Aorta (tissue), 5 donors: Measurements from ENCODE around the gene EEIG1. TPM values are rescaled to one million over a fixed set of nuclear protein-coding genes. Genes with fewer than 3 reads are reported as not detected.

Experiments used
- ATAC-seq: fragments of 200-7000 bp; cut with Tn5 transposase; one replicate; pipeline ENCODE4 v1.9.1; 2022; ENCODE audit warnings: moderate library complexity; ENCODE audit not compliant: low FRiP score
- DNase-seq, 2 donors: peaks; one replicate each; pipeline ENCODE4 v3.0.0-alpha.2; 2020
- H3K27ac ChIP-seq, 2 donors: one replicate each; pipeline ENCODE4 v1.5.1; 2013; ENCODE audit warnings: low read length in 2 of 2, mild to moderate bottlenecking in 2 of 2, moderate library complexity in 2 of 2, control low read depth in 1 of 2, inconsistent platforms in 1 of 2, low read depth in 1 of 2
- H3K27me3 ChIP-seq, 2 donors: one replicate each; pipeline ENCODE4 v1.6.1; 2013; ENCODE audit warnings: control low read depth in 1 of 2, low read length in 1 of 2, mild to moderate bottlenecking in 1 of 2, moderate library complexity in 1 of 2; ENCODE audit not compliant: insufficient read depth in 2 of 2, control insufficient read depth in 1 of 2
- H3K36me3 ChIP-seq, 2 donors: one replicate each; pipeline ENCODE4 v1.6.1; 2013; ENCODE audit warnings: control low read depth in 1 of 2, low read length in 1 of 2, mild to moderate bottlenecking in 1 of 2; ENCODE audit not compliant: insufficient read depth in 2 of 2, control insufficient read depth in 1 of 2
- H3K4me1 ChIP-seq, 2 donors: one replicate each; pipeline ENCODE4 v1.6.1; 2013; ENCODE audit warnings: low read length in 2 of 2, control low read depth in 1 of 2, mild to moderate bottlenecking in 1 of 2, moderate library complexity in 1 of 2; ENCODE audit not compliant: insufficient read depth in 2 of 2, control insufficient read depth in 1 of 2
- H3K4me3 ChIP-seq, 2 donors: one replicate each; pipeline ENCODE4 v1.5.1; 2013; ENCODE audit warnings: low read length in 2 of 2, control low read depth in 1 of 2, mild to moderate bottlenecking in 1 of 2
- H3K9me3 ChIP-seq: one replicate; pipeline ENCODE4 v1.6.1; 2013; ENCODE audit warnings: mild to moderate bottlenecking, low read length; ENCODE audit not compliant: control insufficient read depth
- WGBS, 2 donors: extraction: QIAGEN DNeasy Blood & Tissue Kit; methylation state at CpG; one replicate each; pipeline ENCODE4 v1.1.7; 2013; 5-methylcytosine and 5-hydroxymethylcytosine counted together
- intact Hi-C, 2 donors: fragments of 100-400 bp; cut with DNase I; formaldehyde crosslinking; loops; one replicate each; pipeline versions ENCODE4 v1.14.2 to v1.15.0; 2022
- polyA plus RNA-seq, 2 donors: library from polyadenylated mRNA; stranded (reverse); fragments of 200-250 nt; gene quantifications; one replicate each; pipeline ENCODE4 v1.2.3, GENCODE V29; 2013
- total RNA-seq, 2 donors: library from RNA; stranded (reverse); fragmentation: NEBNext Ultra II Directional; extraction: Animal tissue kit (Norgen Biotek cat#: 25700); gene quantifications; one replicate each; pipeline ENCODE4 v1.2.1, GENCODE V29; 2021
- donor health status: healthy with polysubstance abuse.
- donor health status: Bipolar disorder and iron deficiency.
- donor health status: DM: no; HTN: no; CAD: no.
- donor health status: DM: no; HTN: no; CAD: no.
- donor health status: DM: yes; HTN: yes; CAD: no.

The EEIG1 gene
- total and polyA plus RNA-seq, 4 donors, result 7.9 to 63.1 (median 31.7) TPM

- Histone ChIP-seq H3K36me3 (no peaks in the 10 kb centered on the region), H3K27ac (no peak overlapping the region), H3K9me3 (no peaks in the 10 kb centered on the region), H3K4me1 (no peaks in the 10 kb centered on the region), H3K4me3 (no peak overlapping the region), H3K27me3 (no peaks in the 10 kb centered on the region)
- WGBS, 2 donors, result 75 to 76% methylated on average over 14 of the region's 14 CpGs
- intact Hi-C loops, result no loop called here
- ATAC-seq (no peak), DNase-seq (no peak)
Measured at GRCh38 chr9:127936347-127936852, 44.4 kb downstream of the EEIG1 start.

DNA sequence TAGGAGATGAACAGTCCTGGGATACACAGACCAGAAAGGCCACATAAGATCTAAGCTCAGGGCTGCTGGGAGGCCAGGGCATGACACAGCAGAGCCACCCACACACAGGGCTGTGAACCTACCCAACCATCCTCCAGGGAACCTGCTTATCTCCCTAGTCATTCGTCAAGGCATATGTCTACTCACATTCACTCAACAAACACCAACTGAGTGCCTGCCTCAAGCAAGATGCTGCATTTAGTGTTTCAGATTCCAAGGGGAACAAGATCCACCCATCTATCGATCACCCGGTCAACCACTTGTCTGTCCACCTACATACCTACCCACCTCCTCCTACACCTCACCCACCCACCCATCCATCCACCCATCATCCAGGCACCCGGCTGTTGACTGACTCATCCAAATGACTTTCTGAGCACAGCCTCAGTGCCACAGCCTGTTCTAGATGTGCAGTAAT, 45.0 kb downstream of the EEIG1 start:
- H3K4me1 ChIP-seq, result no peaks in the 10 kb centered on the region
- WGBS, 2 donors, result 65 to 68% methylated on average over 4 of the region's 4 CpGs
- intact Hi-C loops, result no loop called here
- no peak overlapping the region for H3K4me3 ChIP-seq
- H3K9me3 ChIP-seq, result no peaks in the 10 kb centered on the region
- H3K27ac ChIP-seq, result no peak overlapping the region
- no peak for ATAC-seq
- H3K27me3 ChIP-seq, result no peaks in the 10 kb centered on the region
- no peak for DNase-seq
- no peaks in the 10 kb centered on the region for H3K36me3 ChIP-seq

DNA sequence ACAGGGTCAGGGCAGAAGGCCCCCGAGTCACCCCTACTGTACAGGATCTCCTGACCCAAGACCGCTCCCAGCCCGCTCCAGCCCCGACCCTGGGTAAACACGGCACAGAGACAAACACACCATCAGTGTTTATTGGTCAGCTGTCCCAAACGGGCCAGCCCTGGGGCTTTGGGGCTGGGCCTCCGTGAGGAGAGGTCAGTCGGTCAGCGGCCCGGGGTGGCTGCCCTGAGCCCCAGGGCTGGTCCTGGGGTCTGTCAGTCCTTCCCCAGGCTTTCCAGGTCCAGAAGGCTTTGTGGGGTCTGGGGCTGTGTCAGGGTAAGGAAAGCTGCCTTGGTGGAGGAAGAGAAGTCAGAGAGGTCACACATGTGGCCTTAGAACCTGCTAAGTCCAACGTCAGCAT, 45.8 kb downstream of the EEIG1 start:
- Histone ChIP-seq H3K9me3 (no peaks in the 10 kb centered on the region), H3K4me3 (no peak overlapping the region), H3K36me3 (no peaks in the 10 kb centered on the region), H3K4me1 (peaks cover 0 to 2% of the 10 kb centered on the region in 2 donors), H3K27ac (no peak overlapping the region), H3K27me3 (no peaks in the 10 kb centered on the region)
- no peak for DNase-seq
- no peak for ATAC-seq
- 59 to 62% methylated on average over 11 of the region's 11 CpGs for WGBS, 2 donors
- intact Hi-C loops, result no loop called here

DNA sequence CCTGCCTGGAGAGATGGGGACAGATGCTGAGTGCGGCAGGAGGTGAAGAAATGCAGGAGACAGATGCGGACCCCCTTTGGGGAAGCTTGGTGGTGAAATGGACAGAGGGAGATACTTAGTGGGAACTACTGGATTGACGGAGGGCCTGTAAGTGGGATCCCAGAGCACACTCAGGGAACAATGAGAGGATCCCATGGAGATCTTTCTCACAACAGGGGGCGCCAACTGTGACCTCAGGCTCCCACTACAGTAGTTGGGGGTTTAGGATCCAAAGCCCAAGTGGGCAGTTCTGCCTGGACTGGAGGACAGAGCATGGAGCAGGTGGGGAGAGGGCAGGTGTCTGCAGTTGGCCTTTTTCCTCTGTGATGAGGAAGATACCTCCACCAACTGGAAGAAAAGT, 46.5 kb downstream of the EEIG1 start:
- H3K27me3 ChIP-seq, result no peaks in the 10 kb centered on the region
- 88 to 94% methylated on average over 4 of the region's 4 CpGs for WGBS, 2 donors
- no peak overlapping the region for H3K27ac ChIP-seq
- H3K4me1 ChIP-seq, result peaks cover 0 to 2% of the 10 kb centered on the region in 2 donors
- no peak overlapping the region for H3K4me3 ChIP-seq
- DNase-seq (no peak), ATAC-seq (no peak)
- H3K9me3 ChIP-seq, result no peaks in the 10 kb centered on the region
- no peaks in the 10 kb centered on the region for H3K36me3 ChIP-seq
- intact Hi-C loops, result no loop called here

DNA sequence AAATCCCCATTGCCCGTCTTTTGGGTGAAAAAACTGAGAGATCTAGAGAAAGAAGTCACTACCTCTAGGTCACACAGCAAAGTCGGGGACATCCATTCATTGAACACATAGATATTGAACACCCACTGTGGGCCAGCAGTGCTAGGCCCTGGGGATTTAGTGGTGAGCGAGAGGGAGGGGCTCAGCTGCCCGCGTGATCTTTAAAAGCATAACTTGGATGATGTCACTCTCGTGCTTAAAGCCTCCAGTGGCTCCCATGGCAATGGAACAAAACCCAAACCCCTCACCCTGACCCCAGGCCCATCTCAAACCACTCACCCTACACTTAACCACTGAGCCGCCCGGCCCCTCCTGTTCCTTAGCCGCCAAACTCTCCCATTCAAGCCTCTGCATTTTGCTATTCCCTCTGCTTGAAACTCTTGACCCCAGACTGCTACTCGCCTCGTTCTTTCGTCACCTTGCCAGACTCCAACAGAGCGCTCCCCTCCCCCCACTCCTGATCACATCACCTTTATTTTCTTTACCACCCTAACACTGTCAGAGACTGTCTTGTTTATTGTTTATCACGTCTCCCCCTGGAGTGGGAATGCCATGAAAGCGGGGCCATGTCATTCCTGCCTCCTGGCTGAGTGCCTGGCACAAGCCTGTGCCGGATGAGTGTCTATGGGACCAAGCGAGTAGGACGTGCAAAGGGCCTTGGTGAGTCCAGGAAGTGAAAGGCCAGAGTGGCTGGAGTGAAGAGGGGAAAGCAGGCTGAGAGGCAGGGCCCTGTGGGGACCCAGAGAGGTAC, 49.5 kb downstream of the EEIG1 start:
- ATAC-seq (peak; percentile 16), DNase-seq (peak in 1 of 2 donors; percentile 58)
- Histone ChIP-seq H3K27ac (no peak overlapping the region), H3K4me1 (peaks cover 0 to 2% of the 10 kb centered on the region in 2 donors), H3K36me3 (no peaks in the 10 kb centered on the region), H3K4me3 (no peak overlapping the region), H3K27me3 (no peaks in the 10 kb centered on the region), H3K9me3 (no peaks in the 10 kb centered on the region)
- intact Hi-C loops, result no loop called here
- 8 to 11% methylated on average over 18 of the region's 18 CpGs for WGBS, 2 donors

Other genes starting within 250 kb of the EEIG1 start
- gene TOR2A, start 245.7 kb downstream of the EEIG1 start, total RNA-seq, result 1 to 10 TPM; 5.8 to 8.0 TPM
- 10 to 100 TPM in 1 of 2 donors, 1 to 10 TPM in 1; 4.5 to 12.7 TPM for gene TOR2A, start 245.7 kb downstream of the EEIG1 start, polyA plus RNA-seq
- 10 to 100 TPM; 19.7 to 34.8 TPM for gene SH2D3C, start 202.3 kb downstream of the EEIG1 start, total RNA-seq
- 1 to 10 TPM in 1 of 2 donors, under 1 TPM in 1; 0.13 to 2.0 TPM for gene SH2D3C, start 202.3 kb downstream of the EEIG1 start, polyA plus RNA-seq
- 100 to 1,000 TPM; 103 to 131 TPM for gene CDK9, start 195.0 kb downstream of the EEIG1 start, total RNA-seq
- 100 to 1,000 TPM in 1 of 2 donors, 10 to 100 TPM in 1; 29.3 to 115 TPM for gene CDK9, start 195.0 kb downstream of the EEIG1 start, polyA plus RNA-seq
- 10 to 100 TPM; 61.9 to 77.7 TPM for gene FPGS, start 178.1 kb downstream of the EEIG1 start, total RNA-seq
- gene FPGS, start 178.1 kb downstream of the EEIG1 start, polyA plus RNA-seq, result 100 to 1,000 TPM in 1 of 2 donors, 10 to 100 TPM in 1; 15.2 to 116 TPM
- gene ENG, start 126.3 kb downstream of the EEIG1 start, total RNA-seq, result 100 to 1,000 TPM; 339 to 538 TPM
- gene ENG, start 126.3 kb downstream of the EEIG1 start, polyA plus RNA-seq, result 100 to 1,000 TPM in 1 of 2 donors, 10 to 100 TPM in 1; 46.1 to 191 TPM
- gene AK1, start 103.3 kb downstream of the EEIG1 start, total RNA-seq, result 10 to 100 TPM; 92.4 to 99.5 TPM
- 100 to 1,000 TPM; 111 to 168 TPM for gene AK1, start 103.3 kb downstream of the EEIG1 start, polyA plus RNA-seq
- gene ST6GALNAC6, start 81.4 kb downstream of the EEIG1 start, total RNA-seq, result 100 to 1,000 TPM; 103 to 125 TPM
- 100 to 1,000 TPM; 125 to 176 TPM for gene ST6GALNAC6, start 81.4 kb downstream of the EEIG1 start, polyA plus RNA-seq
- gene ST6GALNAC4, start 63.9 kb downstream of the EEIG1 start, total RNA-seq, result 10 to 100 TPM; 34.9 to 46.5 TPM
- 10 to 100 TPM; 17.7 to 25.5 TPM for gene ST6GALNAC4, start 63.9 kb downstream of the EEIG1 start, polyA plus RNA-seq
- gene PIP5KL1, start 50.2 kb downstream of the EEIG1 start, total RNA-seq, result 1 to 10 TPM; 3.0 TPM
- gene PIP5KL1, start 50.2 kb downstream of the EEIG1 start, polyA plus RNA-seq, result 1 to 10 TPM; 1.4 to 4.5 TPM
- 10 to 100 TPM; 20.0 to 26.3 TPM for gene DPM2, start 43.1 kb downstream of the EEIG1 start, total RNA-seq
- gene DPM2, start 43.1 kb downstream of the EEIG1 start, polyA plus RNA-seq, result 10 to 100 TPM; 18.2 to 22.7 TPM
- 10 to 100 TPM in 1 of 2 donors, 1 to 10 TPM in 1; 5.4 to 10.4 TPM for gene NAIF1, start 86.3 kb upstream of the EEIG1 start, total RNA-seq
- gene NAIF1, start 86.3 kb upstream of the EEIG1 start, polyA plus RNA-seq, result 1 to 10 TPM; 7.0 to 8.9 TPM
- gene SLC25A25, start 87.2 kb upstream of the EEIG1 start, total RNA-seq, result 10 to 100 TPM; 16.3 to 40.9 TPM
- 10 to 100 TPM in 1 of 2 donors, 1 to 10 TPM in 1; 9.8 to 14.3 TPM for gene SLC25A25, start 87.2 kb upstream of the EEIG1 start, polyA plus RNA-seq
- 10 to 100 TPM; 37.1 to 38.5 TPM for gene PTGES2, start 146.7 kb upstream of the EEIG1 start, total RNA-seq
- 10 to 100 TPM; 29.9 to 56.2 TPM for gene PTGES2, start 146.7 kb upstream of the EEIG1 start, polyA plus RNA-seq
- 1 to 10 TPM in 1 of 2 donors, under 1 TPM in 1; 0.84 to 1.1 TPM for gene LCN2, start 168.5 kb upstream of the EEIG1 start, total RNA-seq
- gene LCN2, start 168.5 kb upstream of the EEIG1 start, polyA plus RNA-seq, result 1 to 10 TPM in 1 of 2 donors, under 1 TPM in 1; 0.90 to 5.6 TPM
- gene BBLN, start 179.3 kb upstream of the EEIG1 start, total RNA-seq, result 10 to 100 TPM; 46.7 to 54.3 TPM
- gene BBLN, start 179.3 kb upstream of the EEIG1 start, polyA plus RNA-seq, result 100 to 1,000 TPM; 164 to 278 TPM
- 100 to 1,000 TPM in 1 of 2 donors, 10 to 100 TPM in 1; 82.3 to 117 TPM for gene CIZ1, start 210.6 kb upstream of the EEIG1 start, total RNA-seq
- 10 to 100 TPM; 38.4 to 67.2 TPM for gene CIZ1, start 210.6 kb upstream of the EEIG1 start, polyA plus RNA-seq
- 100 to 1,000 TPM in 1 of 2 donors, 1 to 10 TPM in 1; 9.3 to 114 TPM for gene DNM1, start 222.4 kb upstream of the EEIG1 start, total RNA-seq
- 1 to 10 TPM in 1 of 2 donors, under 1 TPM in 1; 0.43 to 2.1 TPM for gene DNM1, start 222.4 kb upstream of the EEIG1 start, polyA plus RNA-seq